Fibroblast of the aortic adventitia (primary cell): ENCODE data around the gene RBM10. TPM values are rescaled to one million over a fixed set of nuclear protein-coding genes. Genes with fewer than 3 reads are reported as not detected.

Experiments used
- DNase-seq: peaks from one replicate; pipeline ENCODE4 v3.0.0-alpha.2; 2010; ENCODE audit warnings: low read depth
- H3K4me3 ChIP-seq: 2 replicates; pipeline ENCODE4 v1.5.1; 2011; ENCODE audit warnings: low read depth, mild to moderate bottlenecking, control low read depth, low read length, moderate library complexity
- total RNA-seq: library from RNA; depleted of rRNA; stranded (reverse); fragments of >200 nt; gene quantifications from 2 replicates; pipeline ENCODE4 v1.2.3, GENCODE V29; 2012; ENCODE audit warnings: low replicate concordance
- TF ChIP-seq, protein P1 (sequence below): IDR thresholded peaks from 2 replicates; pipeline ENCODE4 v1.5.1; 2011; ENCODE audit warnings: mild to moderate bottlenecking, low read length, control low read depth, inconsistent platforms; ENCODE audit not compliant: insufficient read depth

Gene RBM10
- total RNA-seq, 1 donor = 37.9 TPM

DNA sequence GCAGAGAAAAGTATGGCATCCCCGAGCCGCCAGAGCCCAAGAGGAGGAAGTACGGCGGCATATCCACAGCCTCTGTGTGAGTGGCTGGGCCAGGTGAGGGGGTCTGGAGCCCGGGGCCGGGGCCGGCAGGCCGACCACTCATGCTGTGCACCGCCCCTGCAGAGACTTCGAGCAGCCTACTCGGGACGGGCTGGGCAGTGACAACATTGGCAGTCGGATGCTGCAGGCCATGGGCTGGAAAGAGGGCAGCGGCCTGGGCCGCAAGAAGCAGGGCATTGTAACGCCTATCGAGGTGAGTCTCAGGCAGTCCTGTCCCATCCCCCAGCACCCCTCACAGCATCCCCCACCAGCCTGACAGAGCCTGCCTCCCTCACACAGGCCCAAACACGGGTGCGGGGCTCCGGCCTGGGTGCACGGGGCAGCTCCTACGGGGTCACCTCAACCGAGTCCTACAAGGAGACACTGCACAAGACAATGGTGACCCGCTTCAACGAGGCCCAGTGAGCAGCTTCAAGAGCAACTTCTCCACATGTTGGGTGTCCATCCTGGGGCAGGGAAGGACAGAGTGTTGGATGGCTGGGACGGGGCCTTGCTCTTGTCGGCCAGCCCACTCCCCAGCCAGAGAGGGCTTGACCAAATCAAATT is 41.2 kb downstream of the RBM10 start:
- DNase-seq = no peak
- no peak overlapping the region for H3K4me3 ChIP-seq
- TF ChIP-seq, protein P1, sequence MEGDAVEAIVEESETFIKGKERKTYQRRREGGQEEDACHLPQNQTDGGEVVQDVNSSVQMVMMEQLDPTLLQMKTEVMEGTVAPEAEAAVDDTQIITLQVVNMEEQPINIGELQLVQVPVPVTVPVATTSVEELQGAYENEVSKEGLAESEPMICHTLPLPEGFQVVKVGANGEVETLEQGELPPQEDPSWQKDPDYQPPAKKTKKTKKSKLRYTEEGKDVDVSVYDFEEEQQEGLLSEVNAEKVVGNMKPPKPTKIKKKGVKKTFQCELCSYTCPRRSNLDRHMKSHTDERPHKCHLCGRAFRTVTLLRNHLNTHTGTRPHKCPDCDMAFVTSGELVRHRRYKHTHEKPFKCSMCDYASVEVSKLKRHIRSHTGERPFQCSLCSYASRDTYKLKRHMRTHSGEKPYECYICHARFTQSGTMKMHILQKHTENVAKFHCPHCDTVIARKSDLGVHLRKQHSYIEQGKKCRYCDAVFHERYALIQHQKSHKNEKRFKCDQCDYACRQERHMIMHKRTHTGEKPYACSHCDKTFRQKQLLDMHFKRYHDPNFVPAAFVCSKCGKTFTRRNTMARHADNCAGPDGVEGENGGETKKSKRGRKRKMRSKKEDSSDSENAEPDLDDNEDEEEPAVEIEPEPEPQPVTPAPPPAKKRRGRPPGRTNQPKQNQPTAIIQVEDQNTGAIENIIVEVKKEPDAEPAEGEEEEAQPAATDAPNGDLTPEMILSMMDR = no peak

GRCh38 chrX:47187106-47187677 is 42.2 kb downstream of the RBM10 start:
- no peak for DNase-seq
- no peak overlapping the region for H3K4me3 ChIP-seq
- TF ChIP-seq, protein P1 = no peak

GRCh38 chrX:47189906-47190305 is 44.9 kb downstream of the RBM10 start:
- H3K4me3 ChIP-seq = no peak overlapping the region
- TF ChIP-seq, protein P1 = no peak
- DNase-seq = no peak

DNA sequence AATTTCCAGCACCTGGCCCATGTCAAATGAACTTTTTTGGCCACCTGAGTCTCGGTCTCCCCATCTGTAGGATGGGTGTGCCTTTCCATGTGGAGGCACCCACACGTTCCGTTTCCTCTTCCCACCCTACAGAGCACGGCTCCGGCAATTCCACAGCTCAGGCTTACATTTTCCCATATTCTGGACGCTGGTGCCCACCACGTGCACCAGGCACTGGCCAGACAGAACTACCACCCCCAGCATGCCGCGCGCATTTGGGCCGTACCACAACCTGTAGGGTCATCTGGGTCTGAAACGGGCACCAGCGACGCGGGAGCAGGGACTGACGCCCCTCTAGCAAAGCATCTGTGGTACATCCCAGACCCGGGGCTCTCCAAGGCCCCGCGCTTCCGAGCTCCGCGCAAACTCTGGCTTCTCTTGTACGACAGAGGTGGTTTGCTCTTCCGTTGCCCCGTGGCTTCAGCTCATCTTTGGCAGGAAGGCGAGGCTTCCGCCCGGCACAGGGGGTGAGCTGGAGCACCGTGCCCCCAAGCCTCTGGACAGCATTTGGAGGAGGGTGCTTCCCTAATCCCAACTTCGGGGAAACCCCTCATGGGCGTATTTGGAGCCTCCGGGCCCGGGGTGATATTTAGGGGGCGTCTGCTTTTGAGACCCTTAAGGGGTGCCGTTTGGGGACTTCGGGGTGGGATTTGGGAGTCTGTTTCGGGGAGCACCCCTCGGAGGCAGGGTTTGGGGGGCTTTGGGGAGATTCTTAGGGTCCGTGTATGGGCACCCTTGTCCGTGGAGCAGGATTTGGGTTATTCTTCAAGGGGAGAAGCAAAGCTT is 45.6 kb downstream of the RBM10 start:
- H3K4me3 ChIP-seq = peak overlapping the region; percentile 70
- peak; percentile 92 for DNase-seq
- TF ChIP-seq, protein P1 = no peak

- DNase-seq = no peak
- TF ChIP-seq, protein P1 = no peak
- H3K4me3 ChIP-seq = peak overlapping the region; percentile 70
These were observed 46.3 kb downstream of the RBM10 start for GRCh38 chrX:47191331-47191730.

DNA sequence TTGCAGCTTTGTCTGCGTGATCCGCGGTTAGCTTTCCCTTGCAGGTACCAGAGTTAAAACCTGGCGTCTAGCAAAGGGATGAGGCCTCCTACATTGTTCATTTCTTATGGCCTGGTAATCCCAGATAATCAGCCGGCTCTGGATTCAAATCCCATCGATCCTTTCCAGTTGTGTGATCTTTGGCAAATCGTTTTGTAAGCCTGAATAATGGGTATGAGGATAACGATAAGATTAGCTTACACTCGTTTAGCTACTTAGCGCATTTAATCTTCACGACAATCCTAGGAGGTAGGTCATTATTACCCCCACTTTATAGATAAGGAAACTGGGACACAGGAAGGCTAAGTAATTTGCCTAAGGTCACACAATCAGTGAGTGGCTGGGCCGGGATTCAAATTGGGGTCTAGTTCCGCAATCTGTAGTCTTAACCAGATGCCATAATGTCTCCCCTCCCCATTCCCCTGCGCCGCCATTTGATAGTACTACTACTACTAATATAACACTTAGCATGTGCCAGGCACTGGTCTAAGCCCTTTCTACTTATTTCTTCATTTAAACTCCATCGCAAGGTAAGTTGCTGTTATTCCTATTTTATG is 46.9 kb downstream of the RBM10 start:
- DNase-seq = no peak
- TF ChIP-seq, protein P1 = no peak
- H3K4me3 ChIP-seq = peak overlapping the region; percentile 70
